CD4-positive, alpha-beta T cell treated with Interleukin-10 for 1 hour (primary cell): ENCODE data around the gene KLK3.

Experiments
- DNase-seq: peaks from one replicate; pipeline ENCODE4 v3.0.0-alpha.2; 2020

The KLK3 gene

DNA sequence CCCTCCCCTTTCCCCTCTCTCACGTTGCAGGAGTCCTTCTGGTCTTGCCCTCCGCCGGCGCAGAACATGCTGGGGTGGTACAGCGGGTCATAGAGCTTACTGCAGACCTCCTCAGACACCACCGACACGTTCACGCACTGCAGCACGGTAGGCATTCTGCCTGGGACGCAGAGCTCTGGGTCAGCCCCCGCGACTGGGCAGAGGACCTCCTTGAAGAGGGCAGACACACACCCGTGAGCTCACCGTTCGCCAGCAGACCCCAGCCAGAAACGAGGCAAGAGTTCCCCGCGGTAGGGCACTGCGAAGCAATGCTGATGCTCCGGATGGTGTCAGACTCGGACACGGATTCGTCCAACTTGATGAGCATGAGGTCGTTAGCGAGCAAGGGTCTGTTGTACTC, 53.6 kb downstream of the KLK3 start:
- no peak for DNase-seq

GRCh38 chr19:50909240-50910070, 54.7 kb downstream of the KLK3 start:
- DNase-seq: peak; percentile 2
